IMR-90 (cell line): ENCODE results near the gene GIMAP8. TPM values are rescaled to one million over a fixed set of nuclear protein-coding genes. Genes with fewer than 3 reads are reported as not detected.
A peak's percentile ranks its signal among the peaks of the same experiment; 100 is the strongest.

ENCODE experiments used
- ATAC-seq: fragments of 200-7000 bp; cut with Tn5 transposase; 2 replicates; pipeline ENCODE4 v1.9.1; 2020; ENCODE audit warnings: low read depth, mild to moderate bottlenecking, moderate library complexity
- BruUV-seq: library from RNA; stranded (reverse); fragments of 400-500 nt; replicated peaks from 2 replicates; lab custom pipeline; 2021; lab: Mats Ljungman, UMichigan
- CTCF ChIA-PET: fragments of 300-600 bp; formaldehyde crosslinking; extraction: SDS; loops from one replicate; lab custom pipeline; 2021; ENCODE audit warnings: antibody characterized with exemption; lab: Yijun Ruan, JAX
- POLR2A ChIA-PET: fragments of 300-600 bp; sonication (Branson Sonifier 250); formaldehyde crosslinking; loops from one replicate; lab custom pipeline; 2022; ENCODE audit warnings: antibody characterized with exemption; ENCODE audit not compliant: unreplicated experiment; lab: Charles Lee
- DNase-seq: peaks from one replicate; pipeline ENCODE4 v3.0.0; 2013
- H2AFZ ChIP-seq: replicated peaks from 2 replicates; pipeline ENCODE3; 2013; ENCODE audit warnings: low read length, mild to moderate bottlenecking; ENCODE audit not compliant: poor library complexity
- H2AK5ac ChIP-seq: 2 replicates; pipeline ENCODE4 v1.6.1; 2013; ENCODE audit warnings: low read depth, low read length, inconsistent platforms
- H2AK9ac ChIP-seq: replicated peaks from 2 replicates; pipeline ENCODE3; 2013; ENCODE audit warnings: mild to moderate bottlenecking, low read depth, low read length, moderate library complexity; ENCODE audit not compliant: poor library complexity
- H2BK120ac ChIP-seq: 2 replicates; pipeline ENCODE4 v1.6.1; 2013; ENCODE audit warnings: low read depth, low read length, inconsistent platforms
- H2BK15ac ChIP-seq: 3 replicates; pipeline ENCODE4 v1.6.1; 2013; ENCODE audit warnings: low read depth, low read length, inconsistent platforms
- H2BK20ac ChIP-seq: 2 replicates; pipeline ENCODE4 v1.6.1; 2013; ENCODE audit warnings: low read depth, mild to moderate bottlenecking, inconsistent platforms, low read length, moderate library complexity
- H2BK5ac ChIP-seq: 2 replicates; pipeline ENCODE4 v1.6.1; 2013; ENCODE audit warnings: mild to moderate bottlenecking, low read depth, low read length, inconsistent platforms; ENCODE audit not compliant: poor library complexity, severe bottlenecking
- H3K14ac ChIP-seq: replicated peaks from 2 replicates; pipeline ENCODE4 v1.6.1; 2013; ENCODE audit warnings: low read depth, low read length, inconsistent platforms
- H3K18ac ChIP-seq: 2 replicates; pipeline ENCODE4 v1.6.1; 2013; ENCODE audit warnings: low read depth, low read length, control low read depth
- H3K23ac ChIP-seq: 2 replicates; pipeline ENCODE4 v1.6.1; 2013; ENCODE audit warnings: low read depth, low read length, inconsistent platforms
- H3K27ac ChIP-seq: 2 replicates; pipeline ENCODE4 v1.5.1; 2013; ENCODE audit warnings: mild to moderate bottlenecking, control low read depth, low read length; ENCODE audit not compliant: insufficient read depth
- H3K27me3 ChIP-seq: 2 replicates; pipeline ENCODE4 v1.6.1; 2013; ENCODE audit warnings: low read length; ENCODE audit not compliant: control insufficient read depth, insufficient read depth
- H3K36me3 ChIP-seq: 2 replicates; pipeline ENCODE4 v1.6.1; 2013; ENCODE audit warnings: low read length, mixed read lengths; ENCODE audit not compliant: control insufficient read depth, insufficient read depth
- H3K4ac ChIP-seq: 2 replicates; pipeline ENCODE4 v1.6.1; 2013; ENCODE audit warnings: low read depth, low read length, inconsistent platforms
- H3K4me1 ChIP-seq: 2 replicates; pipeline ENCODE4 v1.6.1; 2013; ENCODE audit warnings: low read length, mixed read lengths; ENCODE audit not compliant: control insufficient read depth, insufficient read depth
- H3K4me2 ChIP-seq: 2 replicates; pipeline ENCODE4 v1.6.1; 2013; ENCODE audit warnings: low read depth, mild to moderate bottlenecking, control low read depth, low read length, moderate library complexity
- H3K4me3 ChIP-seq: 2 replicates; pipeline ENCODE4 v1.5.1; 2013; ENCODE audit warnings: low read depth, mild to moderate bottlenecking, control low read depth, low read length, moderate library complexity; ENCODE audit not compliant: insufficient read depth
- H3K56ac ChIP-seq: 2 replicates; pipeline ENCODE4 v1.6.1; 2013; ENCODE audit warnings: low read length, inconsistent platforms; ENCODE audit not compliant: insufficient read depth; ENCODE audit errors: extremely low read depth
- H3K79me1 ChIP-seq, 2 experiments: 2 replicates each; pipeline ENCODE4 v1.6.1; 2013; ENCODE audit warnings: low read length in 2 of 2, inconsistent platforms in 1 of 2, low read depth in 1 of 2
- H3K9ac ChIP-seq: 2 replicates; pipeline ENCODE4 v1.6.1; 2013; ENCODE audit warnings: low read depth, low read length, control low read depth
- H3K9me1 ChIP-seq: 2 replicates; pipeline ENCODE4 v1.6.1; 2013; ENCODE audit warnings: low read length, inconsistent platforms; ENCODE audit not compliant: insufficient read depth
- H3K9me3 ChIP-seq: 2 replicates; pipeline ENCODE4 v1.6.1; 2013; ENCODE audit warnings: low read length; ENCODE audit not compliant: control insufficient read depth, insufficient read depth
- H4K20me1 ChIP-seq: 2 replicates; pipeline ENCODE4 v1.6.1; 2013; ENCODE audit warnings: low read length, inconsistent platforms; ENCODE audit not compliant: insufficient read depth
- H4K5ac ChIP-seq: 2 replicates; pipeline ENCODE4 v1.6.1; 2013; ENCODE audit warnings: mild to moderate bottlenecking, low read depth, low read length, control low read depth
- H4K8ac ChIP-seq, 2 experiments: 2 replicates each; pipeline ENCODE4 v1.6.1; 2013; ENCODE audit warnings: low read depth in 2 of 2, low read length in 2 of 2, control low read depth in 1 of 2, inconsistent platforms in 1 of 2
- H4K91ac ChIP-seq: 2 replicates; pipeline ENCODE4 v1.6.1; 2013; ENCODE audit warnings: low read depth, low read length, inconsistent platforms; ENCODE audit not compliant: insufficient read depth
- BHLHE40 ChIP-seq: fragments of 150-350 bp; IDR thresholded peaks from 2 replicates; pipeline ENCODE4 v1.6.1; 2016; ENCODE audit warnings: mild to moderate bottlenecking, low read depth, low read length
- FOS ChIP-seq: fragments of 150-350 bp; IDR thresholded peaks from 2 replicates; pipeline ENCODE4 v1.6.1; 2016; ENCODE audit warnings: low read depth, low read length
- MAFK ChIP-seq: IDR thresholded peaks from 2 replicates; pipeline ENCODE4 v1.6.1; 2012; ENCODE audit warnings: low read depth, low read length, improper control_type of control experiment
- MAZ ChIP-seq: IDR thresholded peaks from 2 replicates; pipeline ENCODE4 v1.6.1; 2012; ENCODE audit warnings: low read depth, mild to moderate bottlenecking, low read length, improper control_type of control experiment, moderate library complexity, borderline replicate concordance
- MXI1 ChIP-seq: IDR thresholded peaks from 2 replicates; pipeline ENCODE4 v1.6.1; 2012; ENCODE audit warnings: low read depth, mild to moderate bottlenecking, low read length, moderate library complexity, borderline replicate concordance
- POLR2A ChIP-seq: IDR thresholded peaks from 2 replicates; pipeline ENCODE4 v1.6.1; 2012; ENCODE audit warnings: mild to moderate bottlenecking, low read depth, low read length
- RAD21 ChIP-seq: IDR thresholded peaks from 2 replicates; pipeline ENCODE4 v1.6.1; 2012; ENCODE audit warnings: low read length, improper control_type of control experiment
- RCOR1 ChIP-seq: IDR thresholded peaks from 2 replicates; pipeline ENCODE4 v1.6.1; 2012; ENCODE audit warnings: mild to moderate bottlenecking, low read length, improper control_type of control experiment; ENCODE audit not compliant: insufficient replicate concordance
- RFX5 ChIP-seq: IDR thresholded peaks from 2 replicates; pipeline ENCODE4 v1.8.0; 2012; ENCODE audit warnings: low read depth, mild to moderate bottlenecking, low read length, moderate library complexity
- SMC3 ChIP-seq: fragments of 150-350 bp; IDR thresholded peaks from 2 replicates; pipeline ENCODE4 v1.6.1; 2016; ENCODE audit warnings: low read depth, mild to moderate bottlenecking, antibody characterized with exemption, low read length, moderate library complexity
- WGBS, 2 experiments: methylation state at CpG; one replicate each; pipeline versions ENCODE4 v1.1.5 to v1.1.7; 2013; ENCODE audit warnings: missing lambda C conversion rate in 2 of 2; ENCODE audit not compliant: insufficient read length in 1 of 2; ENCODE audit errors: extremely low coverage in 2 of 2; 5-methylcytosine and 5-hydroxymethylcytosine counted together
- dilution Hi-C: fragments of 300-500 bp; cut with HindIII; formaldehyde crosslinking; loops from one replicate; pipeline ENCODE4 v1.14.3; 2018; ENCODE audit warnings: low sequenced_read_pairs; ENCODE audit not compliant: unreplicated experiment
- in situ Hi-C: fragments of 300-500 bp; cut with MboI; formaldehyde crosslinking; loops from 3 replicates; pipeline ENCODE4 v1.14.3; 2019; ENCODE audit warnings: low sequenced_read_pairs, inconsistent platforms, mixed read lengths
- intact Hi-C: fragments of 100-400 bp; cut with micrococcal nuclease; formaldehyde crosslinking; loops from 2 replicates; pipeline ENCODE4 v1.10.0; 2022
- polyA plus RNA-seq, 3 experiments: library from polyadenylated mRNA; depleted of rRNA; stranded (reverse); fragments of >200 nt; gene quantifications; 2 replicates each; pipeline ENCODE4 v1.2.3, GENCODE V29; 2012; ENCODE audit warnings: low replicate concordance in 1 of 3
- total RNA-seq: library from RNA; depleted of rRNA; stranded (reverse); fragments of >200 nt; gene quantifications from 2 replicates; pipeline ENCODE4 v1.2.3, GENCODE V29; 2012
- TF ChIP-seq, protein P1 (sequence below): fragments of 150-350 bp; IDR thresholded peaks from 2 replicates; pipeline ENCODE4 v1.6.1; 2017; ENCODE audit warnings: mild to moderate bottlenecking, antibody characterized with exemption, low read length, low read depth
- TF ChIP-seq, protein P2 (sequence below): fragments of 150-350 bp; IDR thresholded peaks from 2 replicates; pipeline ENCODE4 v1.6.1; 2016; ENCODE audit warnings: low read depth, mild to moderate bottlenecking, low read length, moderate library complexity, borderline replicate concordance

GIMAP8 gene
- total and polyA plus RNA-seq, 2 of the 4 experiments (the other 2 are of a cell fraction) = not detected

DNA sequence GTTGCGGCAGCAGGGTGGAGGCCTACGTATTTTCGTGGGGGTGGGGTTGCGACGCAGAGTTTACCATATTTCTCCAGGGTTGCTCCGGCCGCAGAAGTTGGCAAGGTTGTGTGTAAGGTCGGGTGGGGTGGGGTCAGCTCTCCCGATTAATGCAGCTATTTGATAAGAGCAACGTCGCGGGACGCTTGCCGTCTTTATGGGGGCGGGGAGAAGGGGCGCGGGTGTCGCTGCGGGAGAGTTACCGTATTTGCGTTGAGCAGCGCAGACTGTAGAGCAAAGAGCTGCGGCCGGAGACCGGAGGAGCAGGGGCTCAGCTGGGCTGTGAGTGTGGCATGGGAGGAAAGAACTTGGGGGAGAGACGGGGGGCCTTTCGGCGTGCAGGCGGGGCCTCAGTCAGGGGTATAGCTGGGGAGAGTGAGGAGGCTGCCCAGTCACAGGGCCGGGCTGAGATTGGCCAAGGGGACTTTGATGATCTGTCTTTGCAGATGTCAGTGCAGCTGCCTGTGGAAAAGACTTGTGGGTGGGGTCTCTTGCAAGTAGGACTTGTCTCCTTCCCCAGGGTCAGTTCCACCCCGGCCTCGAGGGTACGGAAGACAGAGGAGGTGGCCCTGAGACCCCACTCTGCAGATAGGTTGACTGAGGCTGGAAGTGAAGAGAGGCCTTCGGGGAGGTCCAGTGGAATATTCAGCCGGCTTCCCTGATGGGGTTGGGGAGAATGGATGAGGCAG is 44.7 kb upstream of the GIMAP8 start (continued):
- TF ChIP-seq, protein P1, sequence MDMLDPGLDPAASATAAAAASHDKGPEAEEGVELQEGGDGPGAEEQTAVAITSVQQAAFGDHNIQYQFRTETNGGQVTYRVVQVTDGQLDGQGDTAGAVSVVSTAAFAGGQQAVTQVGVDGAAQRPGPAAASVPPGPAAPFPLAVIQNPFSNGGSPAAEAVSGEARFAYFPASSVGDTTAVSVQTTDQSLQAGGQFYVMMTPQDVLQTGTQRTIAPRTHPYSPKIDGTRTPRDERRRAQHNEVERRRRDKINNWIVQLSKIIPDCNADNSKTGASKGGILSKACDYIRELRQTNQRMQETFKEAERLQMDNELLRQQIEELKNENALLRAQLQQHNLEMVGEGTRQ = no peak

DNA sequence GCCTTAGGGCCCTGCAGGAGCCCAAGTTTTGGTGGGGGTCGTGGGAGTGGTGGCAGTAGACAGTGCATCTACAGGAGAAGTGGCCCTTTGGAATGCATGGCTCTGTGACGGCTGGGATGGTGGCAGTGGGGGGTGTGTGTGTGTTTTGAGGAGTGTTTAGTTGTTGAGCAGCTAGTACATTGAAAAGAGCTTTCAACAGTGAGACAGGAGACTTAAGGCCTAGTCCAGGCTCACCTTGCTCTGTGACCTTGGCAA is 44.2 kb upstream of the GIMAP8 start:
- Histone ChIP-seq H3K36me3 (no peaks in the 10 kb centered on the region; the same call in 1 of the 2 replicates), H3K27ac (peak overlapping the region; percentile 50; the same call in 1 of the 2 replicates), H2AFZ (peak overlapping the region; percentile 94)

More for the DNA sequence above, 44.2 kb upstream of the GIMAP8 start:
- H2AK5ac ChIP-seq = peak overlapping the region; percentile 5; the same call in 1 of the 2 replicates
- intact Hi-C loops (no loop called here), in situ Hi-C loops (loop anchor here (25.0 kb wide), 2 partner anchors 544 to 581 kb away; partner anchors contain the start of genes ATP6V0E2, KCNH2 and NOS3), dilution Hi-C loops (no loop called here)
- H3K4me3 ChIP-seq = peak overlapping the region; percentile 61
- ChIA-PET POLR2A (no interaction called here), CTCF (interaction anchor here (1.0 to 1.3 kb wide), 3 partner anchors 14 to 21 kb away, joined by 3 to 4 read pairs (median 4); no protein-coding TSS in a partner anchor)
- ATAC-seq (no peak), DNase-seq (no peak)
- no TSS peak for BruUV-seq
- peak overlapping the region; percentile 15 for H2BK5ac ChIP-seq
- H4K5ac ChIP-seq = peak overlapping the region; percentile 82; the same call in 1 of the 2 replicates
- H4K91ac ChIP-seq = peak overlapping the region; percentile 74
- peak overlapping the region; percentile 57 to 73; a peak in 3 of 4 replicates for H4K8ac ChIP-seq
- peak overlapping the region; percentile 36; the same call in 1 of the 2 replicates for H2BK120ac ChIP-seq
- TF ChIP-seq SMC3 = no peak
- no peak for TF ChIP-seq RFX5
- no peak for TF ChIP-seq MXI1
- no peak for TF ChIP-seq MAFK
- TF ChIP-seq, protein P1 = no peak
- TF ChIP-seq POLR2A = no peak
- TF ChIP-seq FOS = no peak
- TF ChIP-seq RCOR1 = no peak
- TF ChIP-seq MAZ = no peak
- no peak for TF ChIP-seq RAD21
- TF ChIP-seq, protein P2, sequence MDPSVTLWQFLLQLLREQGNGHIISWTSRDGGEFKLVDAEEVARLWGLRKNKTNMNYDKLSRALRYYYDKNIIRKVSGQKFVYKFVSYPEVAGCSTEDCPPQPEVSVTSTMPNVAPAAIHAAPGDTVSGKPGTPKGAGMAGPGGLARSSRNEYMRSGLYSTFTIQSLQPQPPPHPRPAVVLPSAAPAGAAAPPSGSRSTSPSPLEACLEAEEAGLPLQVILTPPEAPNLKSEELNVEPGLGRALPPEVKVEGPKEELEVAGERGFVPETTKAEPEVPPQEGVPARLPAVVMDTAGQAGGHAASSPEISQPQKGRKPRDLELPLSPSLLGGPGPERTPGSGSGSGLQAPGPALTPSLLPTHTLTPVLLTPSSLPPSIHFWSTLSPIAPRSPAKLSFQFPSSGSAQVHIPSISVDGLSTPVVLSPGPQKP = no peak
- TF ChIP-seq BHLHE40 = no peak
- 0% methylated on average over 1 of the region's 2 CpGs; no CpG with 5 or more reads in 1 of the 2 experiments for WGBS, 2 experiments
- H3K79me1 ChIP-seq = peaks cover 0 to 27% of the 10 kb centered on the region in 2 experiments; a peak in 3 of 4 replicates
- peak overlapping the region; percentile 47; the same call in 1 of the 2 replicates for H2BK20ac ChIP-seq
- peak overlapping the region; percentile 82 for H3K4me2 ChIP-seq
- peak overlapping the region; percentile 83 for H3K23ac ChIP-seq
- H4K20me1 ChIP-seq = no peaks in the 10 kb centered on the region; the same call in 1 of the 2 replicates
- H3K14ac ChIP-seq = peak overlapping the region; percentile 74; the same call in 1 of the 2 replicates
- H2BK15ac ChIP-seq = peak overlapping the region; percentile 56; the same call in 1 of the 3 replicates
- peak overlapping the region; percentile 95 for H3K4ac ChIP-seq
- H2AK9ac ChIP-seq = peak overlapping the region; percentile 94
- H3K56ac ChIP-seq = no peak overlapping the region; the same call in 1 of the 2 replicates
- peak overlapping the region; percentile 22; the same call in 1 of the 2 replicates for H3K18ac ChIP-seq
- peaks cover 20% of the 10 kb centered on the region for H3K4me1 ChIP-seq
- H3K27me3 ChIP-seq = no peaks in the 10 kb centered on the region
- peaks cover 20% of the 10 kb centered on the region for H3K9me1 ChIP-seq
- H3K9me3 ChIP-seq = no peaks in the 10 kb centered on the region
- H3K9ac ChIP-seq = peak overlapping the region; percentile 55
